Non-pigmented ciliary epithelial cell (primary cell): ENCODE measurements around the gene USP31.

ENCODE experiments used
- DNase-seq: peaks from one replicate; pipeline ENCODE4 v3.0.0-alpha.2; 2010; ENCODE audit warnings: low read depth

Gene USP31

DNA sequence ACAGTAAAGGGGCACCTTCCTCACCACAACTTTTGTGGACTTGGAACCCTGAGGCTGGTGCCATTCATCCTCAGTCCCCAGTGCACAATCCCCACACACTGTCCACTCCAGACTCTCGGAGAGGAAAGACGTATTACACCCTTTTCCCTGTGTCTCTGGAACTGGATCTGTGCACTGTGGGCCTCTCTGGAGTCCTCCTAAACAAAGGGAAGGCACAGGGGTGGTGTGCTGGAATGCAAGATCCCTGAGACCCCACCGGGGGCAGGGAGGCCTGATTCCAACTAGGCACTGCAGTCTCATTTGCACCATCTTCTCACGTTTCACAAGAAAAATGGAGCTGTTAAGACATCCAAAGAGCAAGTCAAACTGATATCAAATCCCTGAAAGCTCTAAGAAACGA, 89.8 kb downstream of the USP31 start:
- DNase-seq, result no peak

DNA sequence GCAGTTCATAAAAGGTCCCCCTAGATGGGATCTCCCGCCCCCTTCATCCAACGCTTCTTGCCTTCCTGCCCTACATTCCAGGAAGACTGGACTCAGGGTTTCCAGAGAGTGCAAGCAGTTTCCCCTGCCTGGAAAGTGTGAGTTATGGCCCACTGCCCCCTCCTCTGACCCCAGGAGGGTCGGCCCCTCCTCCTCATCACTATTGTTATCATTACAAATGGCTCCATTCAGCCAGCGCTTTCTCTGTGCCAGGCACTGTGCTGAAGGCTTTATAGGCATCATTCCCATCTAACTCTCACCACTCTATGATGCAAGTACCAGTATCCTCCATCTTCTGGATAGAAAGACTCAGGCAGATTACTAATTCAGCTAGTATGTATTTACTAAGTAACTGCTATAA, 90.7 kb downstream of the USP31 start:
- no peak for DNase-seq

DNA sequence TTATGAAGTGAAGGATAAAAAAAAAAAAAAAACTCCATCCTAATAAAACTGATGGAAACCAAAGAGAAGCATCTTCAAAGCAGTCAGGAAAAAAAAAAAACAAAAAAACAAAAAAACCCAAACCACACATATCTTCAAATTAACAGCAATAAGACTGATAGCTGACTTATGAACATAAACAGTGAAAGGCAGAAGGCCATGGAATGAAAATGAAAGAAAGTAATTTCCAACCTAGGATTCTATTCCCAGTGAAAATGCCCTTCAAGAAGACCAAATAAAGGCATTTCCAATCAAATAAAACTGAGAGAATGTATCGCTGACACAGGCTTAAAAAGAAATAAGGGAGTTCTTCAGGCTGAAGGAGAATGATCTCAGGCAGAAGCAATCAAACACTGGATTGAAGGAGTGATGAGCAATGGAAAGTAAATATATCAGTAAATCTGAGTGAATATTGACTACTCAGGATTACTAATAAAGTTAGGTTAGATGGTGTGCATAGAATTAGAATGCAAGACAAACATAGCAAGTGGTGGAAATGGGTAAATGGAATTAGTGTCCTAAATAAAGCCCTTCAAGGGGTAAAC, 92.1 kb downstream of the USP31 start:
- DNase-seq, result no peak

DNA sequence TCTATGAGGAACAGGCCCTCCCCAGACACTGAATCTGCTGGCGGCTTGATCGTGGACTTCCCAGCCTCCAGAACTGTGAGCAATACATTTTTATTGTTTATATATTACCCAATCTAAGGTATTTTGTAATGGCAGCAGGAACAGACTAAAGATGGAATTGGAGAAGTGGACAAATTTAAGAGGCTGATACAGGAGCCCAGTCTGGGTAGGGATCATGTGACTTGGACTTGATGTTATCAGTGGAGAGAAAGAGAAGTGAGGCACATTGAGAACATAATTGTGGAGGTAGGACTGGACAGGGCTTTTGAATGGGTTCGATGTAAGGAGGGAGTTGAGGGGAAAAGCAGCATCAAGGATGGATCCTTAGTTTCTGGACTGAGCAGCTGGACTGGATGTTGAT, 93.8 kb downstream of the USP31 start:
- DNase-seq, result no peak

DNA sequence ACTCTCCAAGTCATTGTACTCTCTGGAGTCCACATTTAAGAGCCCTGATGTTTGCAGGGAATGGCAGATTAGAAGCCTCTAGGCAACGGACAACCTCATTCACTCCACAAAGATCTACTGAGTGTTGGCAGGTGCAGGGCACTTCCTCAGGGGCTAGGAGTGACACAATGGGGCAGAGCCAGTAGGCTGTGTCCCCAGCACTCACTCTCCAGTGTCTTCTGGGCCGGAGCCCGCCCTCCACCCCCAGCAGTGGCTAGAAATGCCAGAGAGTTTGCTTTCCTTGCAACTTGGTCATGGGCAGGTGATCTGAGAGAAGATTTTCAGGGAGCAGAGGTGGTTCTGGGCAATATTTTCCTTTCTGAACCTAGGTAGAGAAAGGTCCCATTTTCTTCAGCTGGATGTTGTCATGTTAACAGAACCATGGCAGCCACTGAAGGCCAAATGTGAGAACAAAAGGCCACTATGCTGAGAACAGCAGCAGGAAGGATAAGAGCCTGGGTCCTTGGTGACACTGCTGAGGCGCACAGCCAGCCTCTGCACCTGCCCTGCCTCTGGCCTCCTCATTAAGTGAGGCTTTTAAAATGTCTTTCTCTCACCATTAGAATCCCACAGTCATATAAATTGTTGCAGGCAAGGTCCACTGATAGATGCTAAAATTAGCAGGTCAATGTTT, 96.2 kb downstream of the USP31 start:
- no peak for DNase-seq

DNA sequence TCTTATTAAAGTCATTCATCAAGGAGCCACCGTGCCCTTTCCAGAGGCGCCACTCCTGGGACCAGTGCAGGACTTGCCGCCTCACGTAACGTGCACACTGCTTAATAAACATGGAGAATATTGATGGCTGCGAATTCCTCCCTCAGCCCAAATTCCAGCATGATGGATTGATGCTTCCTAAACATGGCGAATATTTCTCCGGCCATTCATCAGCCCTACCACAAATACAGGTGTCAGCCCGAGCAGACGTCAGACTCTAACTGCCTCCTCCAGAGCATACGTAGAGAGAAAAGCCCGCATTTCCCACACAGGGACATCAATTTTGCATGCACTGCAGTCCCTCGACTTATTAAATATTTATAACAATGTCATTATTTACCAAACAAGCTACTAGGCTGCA, 97.0 kb downstream of the USP31 start:
- DNase-seq, result no peak

DNA sequence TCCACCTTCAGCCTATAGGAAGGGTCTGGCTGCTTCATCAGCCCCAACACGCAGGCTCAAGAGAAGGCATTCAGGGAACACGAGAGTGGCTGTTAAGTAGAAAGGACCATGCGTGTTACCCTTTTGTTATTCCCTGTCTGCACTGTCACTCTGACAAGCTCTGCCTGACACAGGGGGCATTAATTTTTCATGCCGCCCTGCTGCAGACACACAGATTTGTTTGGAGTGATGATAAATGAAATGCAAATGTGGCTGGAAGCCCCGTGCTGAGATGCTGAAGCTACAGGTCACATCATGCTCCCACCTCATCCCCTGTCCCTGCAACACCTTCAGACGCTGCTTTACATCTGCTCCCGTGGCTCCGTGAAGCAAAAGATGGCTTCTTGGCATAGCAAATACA, 97.7 kb downstream of the USP31 start:
- DNase-seq, result no peak

DNA sequence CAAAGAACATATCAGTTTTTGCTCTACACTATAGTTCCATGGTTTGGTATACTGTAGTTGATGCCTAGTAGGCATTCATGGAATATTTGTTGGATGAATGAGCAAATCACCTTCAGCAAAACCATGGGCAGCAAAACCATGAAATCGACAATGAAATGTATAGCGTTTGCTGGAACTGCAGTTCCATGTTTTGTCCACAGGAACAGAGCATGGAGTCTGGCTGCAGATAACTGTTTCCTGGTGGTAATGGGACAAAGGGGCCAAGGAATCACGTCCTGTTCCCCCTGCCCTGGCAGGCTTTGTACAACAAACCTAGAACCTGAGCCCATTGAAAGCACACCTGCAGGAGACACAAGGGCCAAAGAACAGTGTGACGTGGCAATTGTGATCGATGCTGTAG, 101.1 kb downstream of the USP31 start:
- no peak for DNase-seq

DNA sequence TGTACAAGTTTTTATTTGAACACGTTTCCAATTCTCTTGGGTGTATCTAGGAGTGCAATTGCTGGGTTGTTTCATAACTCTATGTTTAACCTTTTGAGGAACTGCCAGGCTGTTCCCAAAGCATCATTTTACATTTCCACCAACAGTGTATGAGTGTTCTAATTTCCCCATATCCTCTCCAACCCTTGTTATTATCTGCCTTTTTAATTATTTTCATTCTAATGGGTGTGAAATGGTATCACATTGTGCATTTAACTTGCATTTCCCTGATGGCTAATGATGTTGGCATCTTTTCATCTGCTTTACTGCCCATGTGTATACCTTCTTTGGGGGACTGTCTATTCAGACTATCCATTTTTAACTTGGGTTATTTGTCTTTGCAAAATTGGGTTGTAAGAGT, 104.2 kb downstream of the USP31 start:
- DNase-seq, result no peak

DNA sequence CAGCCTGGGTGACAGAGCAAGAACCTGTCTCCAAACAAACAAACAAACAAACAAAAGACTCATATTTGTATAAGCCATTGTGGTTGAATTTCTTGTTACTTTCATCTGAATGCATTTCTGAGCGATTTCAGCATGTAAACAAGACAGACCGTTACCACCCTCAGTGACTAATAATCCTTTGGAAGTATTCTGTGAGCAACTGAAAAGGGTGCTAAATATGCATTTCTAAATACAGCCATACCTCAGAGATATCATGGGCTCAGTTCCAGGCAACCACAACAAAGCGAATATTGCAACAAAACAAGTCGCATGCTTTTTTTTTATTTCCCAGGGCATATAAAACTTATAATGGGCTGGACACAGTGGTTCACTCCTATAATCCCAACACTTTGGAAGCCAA, 109.0 kb downstream of the USP31 start:
- no peak for DNase-seq

DNA sequence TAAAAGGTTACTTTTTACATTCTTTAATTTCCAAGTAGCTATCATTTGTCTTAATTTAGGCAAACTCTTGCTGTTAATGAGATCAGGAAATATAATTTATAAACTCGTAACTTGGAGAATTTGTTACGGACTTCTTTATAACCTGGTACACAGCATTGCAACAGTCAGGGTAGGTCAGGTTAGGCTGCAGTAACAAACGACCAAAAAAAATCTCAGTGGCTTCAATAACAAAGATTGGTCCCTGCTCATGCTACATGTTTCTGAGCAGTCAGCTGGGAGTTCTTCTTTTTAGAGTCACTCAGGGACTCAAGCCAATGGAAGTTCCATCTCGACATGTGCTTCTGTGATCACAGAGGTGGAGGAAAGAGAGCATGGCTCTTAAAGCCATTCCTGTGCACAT, 110.1 kb downstream of the USP31 start:
- no peak for DNase-seq

DNA sequence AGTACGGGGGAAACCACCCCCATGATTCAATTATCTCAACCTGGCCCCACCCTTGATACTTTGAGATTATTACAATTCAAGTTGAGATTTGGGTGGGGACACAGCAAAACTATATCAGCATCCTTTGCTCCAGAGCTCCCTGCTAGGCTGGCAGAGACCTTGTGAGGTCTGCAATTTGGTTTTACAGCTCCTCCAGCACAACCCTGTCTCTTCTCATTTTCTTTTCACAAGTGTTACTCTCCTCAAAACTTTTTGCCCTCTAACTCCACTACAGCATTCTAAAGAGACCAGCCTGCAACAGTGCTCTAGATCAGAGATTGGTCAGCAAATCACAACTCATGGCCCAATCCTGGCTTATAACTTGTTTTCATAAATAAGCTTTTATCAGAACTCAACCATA, 114.0 kb downstream of the USP31 start:
- no peak for DNase-seq

DNA sequence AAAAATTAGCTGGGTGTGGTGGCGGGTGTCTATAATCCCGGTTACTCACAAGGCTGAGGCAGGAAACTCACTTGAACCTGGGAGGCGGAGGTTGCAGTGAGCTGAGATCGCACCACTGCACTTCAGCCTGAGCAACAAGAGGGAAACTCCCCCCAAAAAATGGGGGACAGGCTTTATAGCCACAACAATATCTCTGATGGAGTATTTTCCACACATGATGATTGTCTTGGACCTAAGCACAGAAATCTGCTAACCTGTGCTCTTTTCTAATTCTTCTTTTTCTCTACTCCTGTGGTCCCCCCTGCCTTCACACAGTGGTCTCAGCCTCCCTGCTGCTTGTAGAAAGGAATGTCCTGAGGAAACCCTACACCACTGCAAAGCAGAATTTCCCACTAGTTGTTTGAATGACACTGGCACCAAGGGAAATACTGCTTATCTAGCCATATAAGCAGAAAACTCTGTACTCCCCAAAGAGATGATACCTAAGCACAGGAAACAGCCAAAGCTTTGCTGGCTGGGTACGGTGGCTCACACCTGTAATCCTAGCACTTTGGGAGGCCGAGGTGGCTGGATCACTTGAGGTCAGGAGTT, 117.6 kb downstream of the USP31 start:
- DNase-seq, result no peak

DNA sequence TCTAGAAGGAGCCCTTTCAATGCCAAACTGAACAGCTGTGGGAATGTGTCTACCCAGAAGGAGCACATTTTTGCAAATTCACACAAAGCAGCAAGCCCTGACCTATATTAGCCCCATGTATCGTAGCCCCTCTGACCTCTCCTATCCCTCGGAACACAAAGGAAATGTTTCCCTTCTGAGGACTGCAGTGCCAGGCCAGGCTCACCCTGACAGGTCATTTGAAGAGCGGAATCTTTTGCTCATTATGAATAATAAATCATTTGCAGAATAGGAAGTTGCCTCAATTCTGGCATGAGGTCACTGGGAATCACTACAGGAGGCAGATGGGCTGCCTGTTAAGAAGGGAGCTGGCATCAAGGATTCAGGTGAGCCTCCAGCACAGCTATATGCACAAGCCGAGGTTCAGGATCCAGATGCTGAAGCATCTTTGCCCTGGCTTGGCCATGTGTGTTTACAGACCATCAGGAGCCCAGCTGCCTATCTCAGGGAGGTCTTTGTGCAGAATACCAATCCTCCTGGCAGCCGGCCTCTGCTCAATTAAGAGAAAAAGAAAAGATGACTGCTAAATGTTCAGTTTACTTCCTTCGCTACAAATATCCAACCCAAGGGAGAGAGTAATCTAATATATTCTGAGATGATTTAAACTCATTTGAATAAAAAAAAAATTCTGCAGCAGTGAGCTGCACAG, 119.4 kb downstream of the USP31 start:
- DNase-seq, result no peak

DNA sequence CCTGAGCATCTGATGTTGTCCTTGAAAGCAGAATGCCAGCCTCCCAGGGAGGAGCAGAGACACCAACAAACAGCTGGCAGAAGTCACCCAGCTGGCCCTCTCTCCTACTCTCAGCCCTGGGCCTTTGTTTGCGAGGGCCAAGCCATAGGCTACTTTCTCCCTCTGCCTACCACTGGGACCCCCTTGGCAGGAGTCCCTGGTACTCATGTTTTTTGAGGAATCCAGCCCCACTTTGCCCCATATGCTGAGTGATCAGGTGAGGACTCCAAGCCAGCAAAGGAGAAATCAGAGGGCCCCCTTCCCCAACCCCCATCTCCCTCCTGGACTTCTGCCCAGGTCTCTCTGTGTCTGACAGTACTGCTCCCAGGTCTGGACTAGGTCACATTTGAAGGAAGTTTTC, 121.9 kb downstream of the USP31 start:
- no peak for DNase-seq

DNA sequence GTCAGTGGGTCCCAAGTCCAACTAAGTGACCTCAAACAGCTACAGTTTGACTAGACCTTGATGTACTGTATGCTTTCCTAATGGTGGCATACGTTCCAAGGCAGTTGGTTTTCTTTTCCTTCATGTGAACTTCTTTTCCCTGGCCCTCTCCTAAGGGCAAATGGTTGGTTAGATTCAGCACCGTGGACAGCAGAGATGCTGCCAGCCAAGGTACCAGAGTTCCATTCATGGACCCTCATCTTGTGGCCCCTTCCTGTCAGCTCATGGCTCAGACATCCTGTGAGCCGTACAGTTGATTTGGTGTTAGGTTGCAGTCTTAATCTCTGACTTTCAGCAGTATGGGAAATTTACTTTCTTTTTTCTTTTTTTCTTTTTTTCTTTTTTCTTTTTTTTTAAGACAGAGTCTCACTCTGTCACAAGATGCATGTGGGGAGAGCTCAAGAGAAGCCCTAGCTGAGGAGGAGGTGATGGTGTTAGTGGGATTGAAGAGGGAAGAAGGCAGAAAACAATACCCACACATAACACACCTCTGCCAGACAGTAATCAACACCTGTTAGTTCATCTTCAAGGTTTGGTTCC, 122.4 kb downstream of the USP31 start:
- no peak for DNase-seq

DNA sequence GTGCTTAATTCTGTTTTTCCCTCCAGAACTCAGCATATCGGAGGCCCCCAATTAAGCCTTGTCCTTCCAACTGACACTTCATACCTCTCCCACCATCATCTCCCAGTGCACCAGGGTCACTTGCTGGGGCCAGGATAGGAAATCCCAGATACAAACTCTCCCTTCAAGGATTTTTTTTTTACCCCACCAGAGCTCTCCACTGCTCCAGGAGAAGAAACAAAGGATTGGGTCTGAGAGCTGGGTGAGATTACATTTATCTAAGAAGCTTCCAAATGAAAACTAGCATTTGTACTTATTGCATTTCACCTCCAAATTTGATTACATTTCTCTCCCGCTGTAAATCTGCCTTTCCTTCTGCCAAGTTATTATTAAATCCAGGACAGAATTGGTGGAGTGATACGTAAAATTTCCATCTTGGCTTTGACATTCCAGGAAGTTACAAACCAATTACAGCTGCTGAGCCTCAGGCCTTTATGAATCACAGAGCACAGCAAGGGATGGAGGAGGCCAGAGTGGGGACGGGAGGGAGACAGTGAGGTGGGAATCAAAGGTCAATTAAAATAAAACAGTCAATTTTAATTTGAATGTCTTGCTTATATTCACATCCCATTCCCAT, 123.5 kb downstream of the USP31 start:
- DNase-seq, result no peak

DNA sequence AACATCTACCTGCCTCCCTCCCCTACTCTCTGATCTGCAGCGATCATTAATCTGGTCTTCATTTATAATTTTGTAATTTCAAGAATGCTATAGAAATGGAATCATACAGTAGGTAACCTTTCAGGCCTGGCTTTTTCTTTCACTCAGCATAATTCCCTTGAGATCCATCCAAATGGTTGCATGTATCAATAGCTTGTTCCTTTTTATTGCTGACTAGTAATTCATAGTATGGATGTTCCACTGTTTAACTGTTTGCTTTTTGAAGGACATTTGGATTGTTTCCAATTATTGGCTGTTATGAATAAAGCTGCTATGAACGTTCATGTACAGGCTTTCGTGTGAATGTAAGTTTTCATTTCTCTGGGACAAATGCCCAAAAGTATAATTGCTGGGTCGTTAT, 125.2 kb downstream of the USP31 start:
- DNase-seq, result no peak

DNA sequence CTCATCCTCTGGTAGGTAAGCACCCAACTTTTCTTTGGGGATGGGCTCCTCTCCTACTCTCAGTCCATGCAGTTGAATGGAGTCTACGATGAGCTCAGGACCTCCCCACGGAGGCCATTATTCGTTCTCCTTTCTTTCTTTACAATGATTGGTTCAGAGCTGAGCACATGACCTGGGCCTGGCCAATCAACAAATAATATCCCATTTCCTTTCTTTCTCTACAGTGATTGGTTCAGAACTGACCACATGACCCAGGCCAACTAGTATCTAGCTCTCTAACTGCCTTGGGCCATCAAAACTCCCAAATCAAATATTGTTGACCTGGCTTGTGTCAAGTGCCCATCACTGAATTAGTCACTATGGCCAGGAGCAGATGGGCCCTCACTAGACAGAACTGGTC, 129.2 kb downstream of the USP31 start:
- DNase-seq, result no peak

DNA sequence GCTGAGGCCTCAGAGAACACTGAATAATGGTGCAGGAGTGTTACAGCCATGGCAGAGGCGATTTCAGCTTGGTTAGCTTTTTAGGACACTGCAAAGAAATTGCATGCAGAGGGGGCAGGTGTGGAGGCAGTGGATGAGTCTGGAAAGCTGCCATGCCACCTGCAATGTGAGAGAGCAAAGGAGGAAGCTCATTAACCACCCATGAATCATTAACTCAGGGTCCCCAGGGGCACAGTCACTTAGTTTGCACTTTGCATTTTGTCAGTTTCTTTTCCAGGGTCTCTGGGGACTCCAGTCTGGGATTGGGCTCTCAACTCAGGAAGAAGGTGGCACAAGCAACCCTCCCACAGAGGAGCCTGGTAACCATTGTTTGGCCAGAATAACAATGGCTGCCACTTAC, 132.9 kb downstream of the USP31 start:
- DNase-seq, result no peak

DNA sequence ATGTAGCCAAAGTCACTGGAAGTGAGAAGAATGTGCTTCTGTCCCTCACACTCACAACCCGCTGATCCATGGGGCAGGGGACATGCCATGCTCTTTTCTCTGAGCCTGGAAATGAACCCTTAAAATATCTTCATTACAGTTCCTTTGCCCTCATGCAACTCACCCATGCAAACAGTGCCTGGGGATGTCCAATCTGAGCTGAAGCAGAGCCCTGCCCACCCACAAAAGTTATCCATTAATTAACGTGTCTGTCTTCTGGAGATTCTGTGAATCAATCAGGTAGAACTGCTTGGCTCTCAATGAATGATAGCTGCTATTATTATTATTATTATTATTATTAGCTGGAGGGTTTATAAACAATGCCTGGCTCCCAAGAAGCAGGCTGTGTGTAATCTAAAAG, 133.7 kb downstream of the USP31 start:
- DNase-seq, result no peak

DNA sequence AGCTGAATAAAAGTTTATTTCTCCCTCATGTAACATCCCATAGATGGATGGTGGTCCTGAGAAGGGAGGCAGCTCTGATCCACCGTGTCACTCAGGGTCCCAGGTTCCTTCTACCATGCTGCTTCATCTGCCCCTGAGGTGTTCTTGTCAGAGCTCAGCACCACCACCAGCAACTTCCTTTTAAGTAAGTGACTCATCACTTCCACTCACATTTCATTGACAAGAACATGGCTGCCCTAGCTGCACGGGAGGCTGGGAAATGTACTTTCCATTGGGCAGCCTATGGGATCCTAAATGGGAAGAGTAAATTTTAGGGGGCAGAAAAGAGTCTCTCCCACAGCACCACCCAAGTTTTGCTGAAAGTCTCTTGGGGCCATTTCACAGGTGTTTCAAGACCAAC, 134.7 kb downstream of the USP31 start:
- DNase-seq, result no peak
